NCI-H446 (cell line): ENCODE data around the gene GOLGA6B.
"Not testable (repeated sequence)": the region's sequence is repeated elsewhere in the genome, so short reads cannot be mapped to it uniquely, and the experiment has no call there.

Experiments used
- DNase-seq, 2 experiments: peaks; one replicate each; lab custom pipeline; 2025; lab: John Stamatoyannopoulos, UW

The GOLGA6B gene

DNA sequence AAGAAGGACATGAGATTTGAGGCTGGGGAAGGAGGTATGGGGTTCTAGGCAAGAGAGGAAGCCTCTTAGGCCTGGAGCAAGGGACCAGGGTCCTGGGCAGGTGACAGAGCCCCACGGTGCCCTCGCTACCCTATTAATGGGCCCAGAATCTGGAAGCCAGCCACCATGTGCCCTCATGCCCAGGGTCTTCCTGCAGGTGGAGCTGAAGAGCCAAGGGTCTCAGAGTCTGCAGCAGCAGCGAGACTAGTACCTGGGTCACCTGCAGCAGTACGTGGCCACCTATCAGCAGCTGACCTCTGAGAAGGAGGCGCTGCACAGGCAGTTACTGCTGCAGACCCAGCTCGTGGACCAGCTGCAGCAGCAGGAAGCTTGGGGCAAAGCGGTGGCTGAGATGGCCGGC, 9.4 kb downstream of the GOLGA6B start:
- not testable (repeated sequence) for DNase-seq

GRCh38 chr15:72665706-72666105, 11.2 kb downstream of the GOLGA6B start:
- DNase-seq, result not testable (repeated sequence)

DNA sequence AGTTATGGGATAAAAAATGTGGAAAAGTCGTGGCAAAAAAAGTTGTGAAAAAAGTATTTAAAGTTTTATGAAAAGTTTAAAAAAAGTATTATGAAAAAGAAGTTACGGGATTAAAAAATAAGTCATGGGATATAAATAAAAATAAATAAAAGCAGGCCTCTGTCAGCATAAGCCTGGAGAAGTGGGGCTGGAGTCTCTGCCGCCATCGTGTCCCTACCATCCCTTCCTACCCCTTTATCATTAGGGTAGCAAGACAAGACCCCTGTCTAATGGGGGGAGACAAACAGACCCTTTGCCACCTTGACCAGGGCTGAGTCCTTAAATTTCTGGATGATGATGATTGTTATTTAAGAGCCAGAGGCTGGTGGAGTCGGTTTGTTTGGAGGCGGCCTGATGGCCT, 15.3 kb downstream of the GOLGA6B start:
- not testable (repeated sequence) for DNase-seq

DNA sequence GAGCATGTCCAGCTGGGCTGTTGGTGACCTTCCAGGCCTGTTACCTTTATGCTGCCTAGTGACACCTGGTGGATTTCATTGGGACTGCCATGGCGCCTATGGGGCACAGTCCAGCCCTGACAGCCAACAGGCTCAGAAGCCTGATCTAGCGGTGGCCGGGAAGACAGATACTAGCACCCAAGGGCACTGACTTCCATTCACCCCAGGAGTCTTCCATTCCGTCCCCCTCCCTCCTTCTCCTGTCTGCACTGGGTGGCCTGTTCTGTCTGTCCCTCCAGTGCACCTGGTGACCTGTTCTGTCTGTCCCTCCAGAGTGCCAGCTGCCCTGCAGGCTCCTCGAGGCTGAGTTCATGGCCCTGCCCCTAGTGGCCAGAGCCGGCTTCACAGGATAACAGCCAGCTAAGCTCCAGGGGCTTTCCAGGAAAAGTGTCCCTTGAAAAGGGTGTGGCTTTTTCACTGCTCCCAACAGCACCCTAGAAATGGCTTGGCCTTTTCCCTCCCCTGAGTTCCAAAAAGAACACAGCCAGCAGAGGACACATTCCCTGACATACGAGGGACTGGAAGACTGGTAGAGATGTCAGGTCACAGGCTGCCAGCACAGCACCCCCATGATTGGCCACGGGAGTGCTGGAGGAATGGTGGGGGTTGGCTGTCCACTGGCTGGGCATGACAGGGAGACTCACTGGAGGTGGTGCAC, 16.3 kb downstream of the GOLGA6B start:
- not testable (repeated sequence) for DNase-seq

GRCh38 chr15:72671525-72671924, 17.0 kb downstream of the GOLGA6B start:
- DNase-seq, result no peak

GRCh38 chr15:72676838-72677237, 22.3 kb downstream of the GOLGA6B start:
- DNase-seq, result no peak

GRCh38 chr15:72680931-72681330, 26.4 kb downstream of the GOLGA6B start:
- DNase-seq, result no peak

- DNase-seq, result no peak
These were observed 28.3 kb downstream of the GOLGA6B start for GRCh38 chr15:72682772-72683171.

GRCh38 chr15:72685301-72685924, 30.9 kb downstream of the GOLGA6B start:
- DNase-seq, result no peak

DNA sequence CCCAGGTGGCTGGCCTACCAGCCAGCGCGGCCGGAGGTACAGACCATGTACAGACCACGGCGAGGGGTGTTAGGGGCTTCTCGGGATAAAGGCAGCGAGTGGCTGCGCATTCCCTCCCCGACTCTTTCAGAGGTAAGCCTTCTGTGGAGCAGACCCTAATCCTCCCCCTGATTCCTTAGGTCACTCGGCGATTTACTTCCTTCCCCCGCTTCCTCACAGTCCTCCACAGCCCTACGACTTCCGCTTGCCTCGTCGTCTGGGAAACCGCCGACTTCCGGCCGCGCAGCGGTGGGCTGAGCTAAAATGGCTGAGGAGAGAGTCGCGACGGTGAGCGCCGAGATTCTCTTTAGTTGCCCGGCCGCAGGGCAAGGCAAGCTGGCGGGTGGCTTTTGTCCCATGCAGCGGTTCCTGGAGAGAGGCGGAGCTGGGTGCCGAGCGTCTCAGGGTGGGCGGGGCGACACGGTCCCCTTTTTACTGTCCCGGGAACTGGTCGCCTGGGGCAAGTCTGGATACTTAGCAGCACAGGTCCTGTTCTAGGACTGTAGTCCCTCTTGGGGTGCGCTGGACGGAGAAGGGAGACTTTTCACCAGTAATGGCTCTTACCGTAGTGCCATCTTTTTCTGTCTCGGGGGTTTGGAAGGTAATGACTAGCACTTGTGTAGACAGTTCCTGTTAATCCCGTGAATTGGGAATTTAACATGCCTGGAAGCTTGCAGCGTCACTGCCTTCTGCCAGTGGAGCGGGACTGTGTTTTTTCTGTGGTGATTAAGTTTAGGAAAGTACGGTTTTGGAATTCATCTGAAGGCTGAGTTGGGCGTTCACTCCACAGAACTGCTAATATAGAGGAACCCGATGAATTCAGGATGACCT, 31.7 kb downstream of the GOLGA6B start, which contains the start of the genes BBS4 and HIGD2B:
Gene BBS4 (plus strand): TSS at position 283 of the 870 bp plus-strand sequence. CDS start 21 bp downstream, at position 304.
Gene HIGD2B (minus strand): TSS at position 258 of the 870 bp plus-strand sequence. CDS start 9,808 bp downstream, outside the sequence.
- no peak for DNase-seq

DNA sequence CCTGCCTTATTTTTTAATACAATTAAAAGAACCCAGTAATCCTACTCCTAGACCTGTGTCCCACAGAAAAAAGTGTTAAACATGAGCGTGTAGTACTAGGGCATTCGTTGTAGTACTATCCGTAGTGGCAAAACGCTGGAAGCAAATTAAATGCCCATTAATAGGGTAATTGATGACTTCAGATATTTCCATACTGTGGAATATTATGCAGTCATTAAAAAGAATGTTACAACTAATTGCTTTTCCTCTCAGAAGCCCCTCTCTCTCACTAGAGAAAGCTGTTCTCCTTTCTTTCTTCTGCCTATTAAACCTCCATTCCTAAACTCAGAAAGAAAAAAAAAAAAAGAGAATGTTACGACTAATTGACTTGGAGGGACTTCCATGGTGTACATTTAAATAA, 34.2 kb downstream of the GOLGA6B start:
- DNase-seq, result no peak

DNA sequence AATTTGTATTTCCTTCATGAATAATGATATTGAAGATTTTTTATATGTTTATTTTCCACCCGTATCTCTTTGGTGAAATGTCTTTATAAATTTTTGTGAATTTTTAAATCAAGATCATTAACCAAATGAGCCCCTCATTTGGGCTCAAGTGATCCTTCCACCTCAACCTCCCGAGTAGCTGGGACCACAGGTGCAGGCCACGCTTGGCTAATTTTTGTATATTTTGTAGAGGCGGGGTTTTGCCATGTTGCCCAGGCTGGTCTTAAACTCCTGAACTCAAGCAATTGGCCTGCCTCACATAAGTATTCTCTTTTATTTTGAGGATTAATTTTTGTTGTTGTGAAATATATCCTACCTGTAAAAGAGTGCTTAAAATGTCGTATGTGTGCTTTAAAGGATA, 36.4 kb downstream of the GOLGA6B start:
- DNase-seq, result no peak

DNA sequence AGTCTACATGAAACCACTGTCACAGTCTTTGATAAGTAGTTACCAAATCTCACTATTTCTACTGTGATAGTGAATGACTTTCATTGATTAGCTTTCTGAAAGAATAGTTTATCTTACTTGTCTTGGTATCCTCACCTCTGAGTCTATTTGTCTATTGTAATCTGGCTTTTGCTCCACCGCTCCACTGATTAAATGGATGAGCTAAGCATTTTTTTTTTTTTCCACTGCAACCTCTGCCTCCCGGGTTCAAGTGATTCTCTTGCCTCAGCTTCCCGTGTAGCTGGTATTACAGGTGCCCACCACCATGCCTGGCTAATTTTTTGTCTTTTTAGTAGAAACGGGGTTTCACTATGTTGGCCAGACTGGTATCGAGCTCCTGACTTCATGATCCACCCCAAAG, 44.4 kb downstream of the GOLGA6B start:
- DNase-seq, result no peak

- DNase-seq, result no peak
These were observed 45.6 kb downstream of the GOLGA6B start for GRCh38 chr15:72700076-72700475.

GRCh38 chr15:72706266-72706665, 51.8 kb downstream of the GOLGA6B start:
- DNase-seq, result no peak

GRCh38 chr15:72708551-72709303, 54.2 kb downstream of the GOLGA6B start:
- not testable (repeated sequence) for DNase-seq
